IMR-90 (cell line): ENCODE data around the gene NDUFV3. TPM values are rescaled to one million over a fixed set of nuclear protein-coding genes. Genes with fewer than 3 reads are reported as not detected.

ENCODE experiments used
- ATAC-seq: fragments of 200-7000 bp; cut with Tn5 transposase; 2 replicates; pipeline ENCODE4 v1.9.1; 2020; ENCODE audit warnings: low read depth, mild to moderate bottlenecking, moderate library complexity
- BruUV-seq: library from RNA; stranded (reverse); fragments of 400-500 nt; replicated peaks from 2 replicates; lab custom pipeline; 2021; lab: Mats Ljungman, UMichigan
- CTCF ChIA-PET: fragments of 300-600 bp; formaldehyde crosslinking; extraction: SDS; loops from one replicate; lab custom pipeline; 2021; ENCODE audit warnings: antibody characterized with exemption; lab: Yijun Ruan, JAX
- POLR2A ChIA-PET: fragments of 300-600 bp; sonication (Branson Sonifier 250); formaldehyde crosslinking; loops from one replicate; lab custom pipeline; 2022; ENCODE audit warnings: antibody characterized with exemption; ENCODE audit not compliant: unreplicated experiment; lab: Charles Lee
- DNase-seq: peaks from one replicate; pipeline ENCODE4 v3.0.0; 2013
- H2AFZ ChIP-seq: replicated peaks from 2 replicates; pipeline ENCODE3; 2013; ENCODE audit warnings: low read length, mild to moderate bottlenecking; ENCODE audit not compliant: poor library complexity
- H2AK5ac ChIP-seq: 2 replicates; pipeline ENCODE4 v1.6.1; 2013; ENCODE audit warnings: low read depth, low read length, inconsistent platforms
- H2AK9ac ChIP-seq: replicated peaks from 2 replicates; pipeline ENCODE3; 2013; ENCODE audit warnings: mild to moderate bottlenecking, low read depth, low read length, moderate library complexity; ENCODE audit not compliant: poor library complexity
- H2BK120ac ChIP-seq: 2 replicates; pipeline ENCODE4 v1.6.1; 2013; ENCODE audit warnings: low read depth, low read length, inconsistent platforms
- H2BK15ac ChIP-seq: 3 replicates; pipeline ENCODE4 v1.6.1; 2013; ENCODE audit warnings: low read depth, low read length, inconsistent platforms
- H2BK20ac ChIP-seq: 2 replicates; pipeline ENCODE4 v1.6.1; 2013; ENCODE audit warnings: low read depth, mild to moderate bottlenecking, inconsistent platforms, low read length, moderate library complexity
- H2BK5ac ChIP-seq: 2 replicates; pipeline ENCODE4 v1.6.1; 2013; ENCODE audit warnings: mild to moderate bottlenecking, low read depth, low read length, inconsistent platforms; ENCODE audit not compliant: poor library complexity, severe bottlenecking
- H3K14ac ChIP-seq: replicated peaks from 2 replicates; pipeline ENCODE4 v1.6.1; 2013; ENCODE audit warnings: low read depth, low read length, inconsistent platforms
- H3K18ac ChIP-seq: 2 replicates; pipeline ENCODE4 v1.6.1; 2013; ENCODE audit warnings: low read depth, low read length, control low read depth
- H3K23ac ChIP-seq: 2 replicates; pipeline ENCODE4 v1.6.1; 2013; ENCODE audit warnings: low read depth, low read length, inconsistent platforms
- H3K27ac ChIP-seq: 2 replicates; pipeline ENCODE4 v1.5.1; 2013; ENCODE audit warnings: mild to moderate bottlenecking, control low read depth, low read length; ENCODE audit not compliant: insufficient read depth
- H3K27me3 ChIP-seq: 2 replicates; pipeline ENCODE4 v1.6.1; 2013; ENCODE audit warnings: low read length; ENCODE audit not compliant: control insufficient read depth, insufficient read depth
- H3K36me3 ChIP-seq: 2 replicates; pipeline ENCODE4 v1.6.1; 2013; ENCODE audit warnings: low read length, mixed read lengths; ENCODE audit not compliant: control insufficient read depth, insufficient read depth
- H3K4ac ChIP-seq: 2 replicates; pipeline ENCODE4 v1.6.1; 2013; ENCODE audit warnings: low read depth, low read length, inconsistent platforms
- H3K4me1 ChIP-seq: 2 replicates; pipeline ENCODE4 v1.6.1; 2013; ENCODE audit warnings: low read length, mixed read lengths; ENCODE audit not compliant: control insufficient read depth, insufficient read depth
- H3K4me2 ChIP-seq: 2 replicates; pipeline ENCODE4 v1.6.1; 2013; ENCODE audit warnings: low read depth, mild to moderate bottlenecking, control low read depth, low read length, moderate library complexity
- H3K4me3 ChIP-seq: 2 replicates; pipeline ENCODE4 v1.5.1; 2013; ENCODE audit warnings: low read depth, mild to moderate bottlenecking, control low read depth, low read length, moderate library complexity; ENCODE audit not compliant: insufficient read depth
- H3K56ac ChIP-seq: 2 replicates; pipeline ENCODE4 v1.6.1; 2013; ENCODE audit warnings: low read length, inconsistent platforms; ENCODE audit not compliant: insufficient read depth; ENCODE audit errors: extremely low read depth
- H3K79me1 ChIP-seq, 2 experiments: 2 replicates each; pipeline ENCODE4 v1.6.1; 2013; ENCODE audit warnings: low read length in 2 of 2, inconsistent platforms in 1 of 2, low read depth in 1 of 2
- H3K9ac ChIP-seq: 2 replicates; pipeline ENCODE4 v1.6.1; 2013; ENCODE audit warnings: low read depth, low read length, control low read depth
- H3K9me1 ChIP-seq: 2 replicates; pipeline ENCODE4 v1.6.1; 2013; ENCODE audit warnings: low read length, inconsistent platforms; ENCODE audit not compliant: insufficient read depth
- H3K9me3 ChIP-seq: 2 replicates; pipeline ENCODE4 v1.6.1; 2013; ENCODE audit warnings: low read length; ENCODE audit not compliant: control insufficient read depth, insufficient read depth
- H4K20me1 ChIP-seq: 2 replicates; pipeline ENCODE4 v1.6.1; 2013; ENCODE audit warnings: low read length, inconsistent platforms; ENCODE audit not compliant: insufficient read depth
- H4K5ac ChIP-seq: 2 replicates; pipeline ENCODE4 v1.6.1; 2013; ENCODE audit warnings: mild to moderate bottlenecking, low read depth, low read length, control low read depth
- H4K8ac ChIP-seq, 2 experiments: 2 replicates each; pipeline ENCODE4 v1.6.1; 2013; ENCODE audit warnings: low read depth in 2 of 2, low read length in 2 of 2, control low read depth in 1 of 2, inconsistent platforms in 1 of 2
- H4K91ac ChIP-seq: 2 replicates; pipeline ENCODE4 v1.6.1; 2013; ENCODE audit warnings: low read depth, low read length, inconsistent platforms; ENCODE audit not compliant: insufficient read depth
- BHLHE40 ChIP-seq: fragments of 150-350 bp; IDR thresholded peaks from 2 replicates; pipeline ENCODE4 v1.6.1; 2016; ENCODE audit warnings: mild to moderate bottlenecking, low read depth, low read length
- CEBPB ChIP-seq: IDR thresholded peaks from 2 replicates; pipeline ENCODE4 v1.6.1; 2012; ENCODE audit warnings: low read depth, low read length, improper control_type of control experiment
- CHD1 ChIP-seq: IDR thresholded peaks from 2 replicates; pipeline ENCODE4 v1.6.1; 2012; ENCODE audit warnings: low read depth, low read length, improper control_type of control experiment
- FOS ChIP-seq: fragments of 150-350 bp; IDR thresholded peaks from 2 replicates; pipeline ENCODE4 v1.6.1; 2016; ENCODE audit warnings: low read depth, low read length
- MAFK ChIP-seq: IDR thresholded peaks from 2 replicates; pipeline ENCODE4 v1.6.1; 2012; ENCODE audit warnings: low read depth, low read length, improper control_type of control experiment
- MAZ ChIP-seq: IDR thresholded peaks from 2 replicates; pipeline ENCODE4 v1.6.1; 2012; ENCODE audit warnings: low read depth, mild to moderate bottlenecking, low read length, improper control_type of control experiment, moderate library complexity, borderline replicate concordance
- RCOR1 ChIP-seq: IDR thresholded peaks from 2 replicates; pipeline ENCODE4 v1.6.1; 2012; ENCODE audit warnings: mild to moderate bottlenecking, low read length, improper control_type of control experiment; ENCODE audit not compliant: insufficient replicate concordance
- RFX5 ChIP-seq: IDR thresholded peaks from 2 replicates; pipeline ENCODE4 v1.8.0; 2012; ENCODE audit warnings: low read depth, mild to moderate bottlenecking, low read length, moderate library complexity
- WGBS, 2 experiments: methylation state at CpG; one replicate each; pipeline versions ENCODE4 v1.1.5 to v1.1.7; 2013; ENCODE audit warnings: missing lambda C conversion rate in 2 of 2; ENCODE audit not compliant: insufficient read length in 1 of 2; ENCODE audit errors: extremely low coverage in 2 of 2; 5-methylcytosine and 5-hydroxymethylcytosine counted together
- dilution Hi-C: fragments of 300-500 bp; cut with HindIII; formaldehyde crosslinking; loops from one replicate; pipeline ENCODE4 v1.14.3; 2018; ENCODE audit warnings: low sequenced_read_pairs; ENCODE audit not compliant: unreplicated experiment
- in situ Hi-C: fragments of 300-500 bp; cut with MboI; formaldehyde crosslinking; loops from 3 replicates; pipeline ENCODE4 v1.14.3; 2019; ENCODE audit warnings: low sequenced_read_pairs, inconsistent platforms, mixed read lengths
- intact Hi-C: fragments of 100-400 bp; cut with micrococcal nuclease; formaldehyde crosslinking; loops from 2 replicates; pipeline ENCODE4 v1.10.0; 2022
- polyA plus RNA-seq, 3 experiments: library from polyadenylated mRNA; depleted of rRNA; stranded (reverse); fragments of >200 nt; gene quantifications; 2 replicates each; pipeline ENCODE4 v1.2.3, GENCODE V29; 2012; ENCODE audit warnings: low replicate concordance in 1 of 3
- total RNA-seq: library from RNA; depleted of rRNA; stranded (reverse); fragments of >200 nt; gene quantifications from 2 replicates; pipeline ENCODE4 v1.2.3, GENCODE V29; 2012
- TF ChIP-seq, protein P1 (sequence below): conservative IDR thresholded peaks from 2 replicates; pipeline ENCODE4 v1.5.1; 2012; ENCODE audit warnings: mild to moderate bottlenecking, low read depth, low read length, improper control_type of control experiment
- TF ChIP-seq, protein P2 (sequence below): fragments of 150-350 bp; IDR thresholded peaks from 2 replicates; pipeline ENCODE4 v1.6.1; 2017; ENCODE audit warnings: mild to moderate bottlenecking, antibody characterized with exemption, low read length, low read depth

Gene NDUFV3
- total and polyA plus RNA-seq, 2 of the 4 experiments (the other 2 are of a cell fraction): 38.5 to 55.6 TPM

DNA sequence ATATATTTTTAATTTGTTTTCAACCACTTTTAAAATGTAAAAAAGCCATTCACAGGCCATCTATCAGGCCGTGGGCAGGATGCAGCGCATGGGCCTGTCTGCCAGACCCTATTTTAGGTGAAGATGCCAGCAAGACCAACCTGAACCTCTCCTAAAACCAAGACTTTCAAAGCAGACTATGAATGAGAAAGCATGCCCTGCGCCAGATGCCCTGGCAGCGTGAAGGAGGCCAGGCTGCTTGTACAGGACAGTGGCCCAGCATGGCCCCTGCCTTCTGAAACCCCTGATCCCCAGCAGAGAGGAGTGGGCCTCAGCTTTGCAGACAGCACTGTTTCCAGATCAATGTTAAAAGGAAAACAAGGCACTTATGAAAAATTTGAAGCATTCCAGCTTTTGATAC, 45.4 kb upstream of the NDUFV3 start:
- Histone ChIP-seq H3K14ac (no peak overlapping the region), H4K91ac (no peak overlapping the region), H2BK15ac (no peak overlapping the region), H3K18ac (no peak overlapping the region), H2AK5ac (no peak overlapping the region), H3K4me3 (no peak overlapping the region), H2BK120ac (no peak overlapping the region), H3K9me3 (no peaks in the 10 kb centered on the region), H3K4me2 (no peak overlapping the region), H3K4ac (no peak overlapping the region), H3K23ac (no peak overlapping the region), H2AFZ (no peak overlapping the region), H3K9me1 (no peaks in the 10 kb centered on the region), H3K9ac (no peak overlapping the region), H2BK20ac (no peak overlapping the region), H3K27ac (no peak overlapping the region), H3K4me1 (no peaks in the 10 kb centered on the region), H3K79me1 (peaks cover 4 to 13% of the 10 kb centered on the region in 2 experiments), H4K20me1 (peaks cover 23% of the 10 kb centered on the region), H2AK9ac (no peak overlapping the region), H4K8ac (no peak overlapping the region), H2BK5ac (no peak overlapping the region), H3K56ac (no peak overlapping the region), H3K36me3 (peaks cover 58% of the 10 kb centered on the region), H4K5ac (no peak overlapping the region), H3K27me3 (no peaks in the 10 kb centered on the region)
- intact Hi-C loops: loop anchor here (10.0 kb wide), 1 partner anchor 1373 kb away; no protein-coding TSS in a partner anchor
- ChIA-PET CTCF (no interaction called here), POLR2A (no interaction called here)
- ATAC-seq: no peak
- WGBS, 2 experiments: 100% methylated on average over 1 of the region's 4 CpGs; no CpG with 5 or more reads in 1 of the 2 experiments
- DNase-seq: no peak
- dilution Hi-C loops: no loop called here
- BruUV-seq: no TSS peak
- no peak for TF ChIP-seq RCOR1
- TF ChIP-seq FOS: no peak
- TF ChIP-seq MAZ: no peak
- no peak for TF ChIP-seq RFX5
- TF ChIP-seq, protein P1, sequence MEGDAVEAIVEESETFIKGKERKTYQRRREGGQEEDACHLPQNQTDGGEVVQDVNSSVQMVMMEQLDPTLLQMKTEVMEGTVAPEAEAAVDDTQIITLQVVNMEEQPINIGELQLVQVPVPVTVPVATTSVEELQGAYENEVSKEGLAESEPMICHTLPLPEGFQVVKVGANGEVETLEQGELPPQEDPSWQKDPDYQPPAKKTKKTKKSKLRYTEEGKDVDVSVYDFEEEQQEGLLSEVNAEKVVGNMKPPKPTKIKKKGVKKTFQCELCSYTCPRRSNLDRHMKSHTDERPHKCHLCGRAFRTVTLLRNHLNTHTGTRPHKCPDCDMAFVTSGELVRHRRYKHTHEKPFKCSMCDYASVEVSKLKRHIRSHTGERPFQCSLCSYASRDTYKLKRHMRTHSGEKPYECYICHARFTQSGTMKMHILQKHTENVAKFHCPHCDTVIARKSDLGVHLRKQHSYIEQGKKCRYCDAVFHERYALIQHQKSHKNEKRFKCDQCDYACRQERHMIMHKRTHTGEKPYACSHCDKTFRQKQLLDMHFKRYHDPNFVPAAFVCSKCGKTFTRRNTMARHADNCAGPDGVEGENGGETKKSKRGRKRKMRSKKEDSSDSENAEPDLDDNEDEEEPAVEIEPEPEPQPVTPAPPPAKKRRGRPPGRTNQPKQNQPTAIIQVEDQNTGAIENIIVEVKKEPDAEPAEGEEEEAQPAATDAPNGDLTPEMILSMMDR: no peak
- TF ChIP-seq CEBPB: no peak
- no peak for TF ChIP-seq MAFK
- TF ChIP-seq, protein P2, sequence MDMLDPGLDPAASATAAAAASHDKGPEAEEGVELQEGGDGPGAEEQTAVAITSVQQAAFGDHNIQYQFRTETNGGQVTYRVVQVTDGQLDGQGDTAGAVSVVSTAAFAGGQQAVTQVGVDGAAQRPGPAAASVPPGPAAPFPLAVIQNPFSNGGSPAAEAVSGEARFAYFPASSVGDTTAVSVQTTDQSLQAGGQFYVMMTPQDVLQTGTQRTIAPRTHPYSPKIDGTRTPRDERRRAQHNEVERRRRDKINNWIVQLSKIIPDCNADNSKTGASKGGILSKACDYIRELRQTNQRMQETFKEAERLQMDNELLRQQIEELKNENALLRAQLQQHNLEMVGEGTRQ: no peak
- TF ChIP-seq BHLHE40: no peak
- TF ChIP-seq CHD1: no peak
- in situ Hi-C loops: loop anchor here (25.0 kb wide), 1 partner anchor 685 kb away; no protein-coding TSS in a partner anchor
